ENCODE results near the gene ANAPC1.
A peak's percentile ranks its signal among the peaks of the same experiment; 100 is the strongest.
"Not testable (repeated sequence)": the region's sequence is repeated elsewhere in the genome, so short reads cannot be mapped to it uniquely, and the experiment has no call there.

GRCh38 chr2:111747410-111748115 lies 136.4 kb downstream of the ANAPC1 start:
- TF ChIP-seq, protein P1, sequence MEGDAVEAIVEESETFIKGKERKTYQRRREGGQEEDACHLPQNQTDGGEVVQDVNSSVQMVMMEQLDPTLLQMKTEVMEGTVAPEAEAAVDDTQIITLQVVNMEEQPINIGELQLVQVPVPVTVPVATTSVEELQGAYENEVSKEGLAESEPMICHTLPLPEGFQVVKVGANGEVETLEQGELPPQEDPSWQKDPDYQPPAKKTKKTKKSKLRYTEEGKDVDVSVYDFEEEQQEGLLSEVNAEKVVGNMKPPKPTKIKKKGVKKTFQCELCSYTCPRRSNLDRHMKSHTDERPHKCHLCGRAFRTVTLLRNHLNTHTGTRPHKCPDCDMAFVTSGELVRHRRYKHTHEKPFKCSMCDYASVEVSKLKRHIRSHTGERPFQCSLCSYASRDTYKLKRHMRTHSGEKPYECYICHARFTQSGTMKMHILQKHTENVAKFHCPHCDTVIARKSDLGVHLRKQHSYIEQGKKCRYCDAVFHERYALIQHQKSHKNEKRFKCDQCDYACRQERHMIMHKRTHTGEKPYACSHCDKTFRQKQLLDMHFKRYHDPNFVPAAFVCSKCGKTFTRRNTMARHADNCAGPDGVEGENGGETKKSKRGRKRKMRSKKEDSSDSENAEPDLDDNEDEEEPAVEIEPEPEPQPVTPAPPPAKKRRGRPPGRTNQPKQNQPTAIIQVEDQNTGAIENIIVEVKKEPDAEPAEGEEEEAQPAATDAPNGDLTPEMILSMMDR (IDR thresholded peaks at IDR 0.05), result peak; percentile 13 to 61 (median 58)
- TF ChIP-seq POLR2A (IDR thresholded peaks at IDR 0.05), result not testable (repeated sequence)

All from right lobe of liver (tissue), 4 donors.